GM12875 (cell line): ENCODE measurements around the gene MALAT1.
A peak's percentile ranks its signal among the peaks of the same experiment; 100 is the strongest.

Experiments
- H3K4me3 ChIP-seq: one replicate; pipeline ENCODE4 v1.5.1; 2011; ENCODE audit warnings: low read depth, low read length, control low read depth
- TF ChIP-seq, protein P1 (sequence below): IDR thresholded peaks from 2 replicates; pipeline ENCODE4 v1.5.1; 2011; ENCODE audit warnings: low read depth, mild to moderate bottlenecking, control low read depth, inconsistent platforms, low read length, moderate library complexity, borderline replicate concordance; ENCODE audit not compliant: insufficient read depth

The MALAT1 gene

DNA sequence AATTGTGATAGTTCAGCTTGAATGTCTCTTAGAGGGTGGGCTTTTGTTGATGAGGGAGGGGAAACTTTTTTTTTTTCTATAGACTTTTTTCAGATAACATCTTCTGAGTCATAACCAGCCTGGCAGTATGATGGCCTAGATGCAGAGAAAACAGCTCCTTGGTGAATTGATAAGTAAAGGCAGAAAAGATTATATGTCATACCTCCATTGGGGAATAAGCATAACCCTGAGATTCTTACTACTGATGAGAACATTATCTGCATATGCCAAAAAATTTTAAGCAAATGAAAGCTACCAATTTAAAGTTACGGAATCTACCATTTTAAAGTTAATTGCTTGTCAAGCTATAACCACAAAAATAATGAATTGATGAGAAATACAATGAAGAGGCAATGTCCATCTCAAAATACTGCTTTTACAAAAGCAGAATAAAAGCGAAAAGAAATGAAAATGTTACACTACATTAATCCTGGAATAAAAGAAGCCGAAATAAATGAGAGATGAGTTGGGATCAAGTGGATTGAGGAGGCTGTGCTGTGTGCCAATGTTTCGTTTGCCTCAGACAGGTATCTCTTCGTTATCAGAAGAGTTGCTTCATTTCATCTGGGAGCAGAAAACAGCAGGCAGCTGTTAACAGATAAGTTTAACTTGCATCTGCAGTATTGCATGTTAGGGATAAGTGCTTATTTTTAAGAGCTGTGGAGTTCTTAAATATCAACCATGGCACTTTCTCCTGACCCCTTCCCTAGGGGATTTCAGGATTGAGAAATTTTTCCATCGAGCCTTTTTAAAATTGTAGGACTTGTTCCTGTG, 3.9 kb downstream of the MALAT1 start:
- TF ChIP-seq, protein P1, sequence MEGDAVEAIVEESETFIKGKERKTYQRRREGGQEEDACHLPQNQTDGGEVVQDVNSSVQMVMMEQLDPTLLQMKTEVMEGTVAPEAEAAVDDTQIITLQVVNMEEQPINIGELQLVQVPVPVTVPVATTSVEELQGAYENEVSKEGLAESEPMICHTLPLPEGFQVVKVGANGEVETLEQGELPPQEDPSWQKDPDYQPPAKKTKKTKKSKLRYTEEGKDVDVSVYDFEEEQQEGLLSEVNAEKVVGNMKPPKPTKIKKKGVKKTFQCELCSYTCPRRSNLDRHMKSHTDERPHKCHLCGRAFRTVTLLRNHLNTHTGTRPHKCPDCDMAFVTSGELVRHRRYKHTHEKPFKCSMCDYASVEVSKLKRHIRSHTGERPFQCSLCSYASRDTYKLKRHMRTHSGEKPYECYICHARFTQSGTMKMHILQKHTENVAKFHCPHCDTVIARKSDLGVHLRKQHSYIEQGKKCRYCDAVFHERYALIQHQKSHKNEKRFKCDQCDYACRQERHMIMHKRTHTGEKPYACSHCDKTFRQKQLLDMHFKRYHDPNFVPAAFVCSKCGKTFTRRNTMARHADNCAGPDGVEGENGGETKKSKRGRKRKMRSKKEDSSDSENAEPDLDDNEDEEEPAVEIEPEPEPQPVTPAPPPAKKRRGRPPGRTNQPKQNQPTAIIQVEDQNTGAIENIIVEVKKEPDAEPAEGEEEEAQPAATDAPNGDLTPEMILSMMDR: no peak
- H3K4me3 ChIP-seq: peak overlapping the region; percentile 90

DNA sequence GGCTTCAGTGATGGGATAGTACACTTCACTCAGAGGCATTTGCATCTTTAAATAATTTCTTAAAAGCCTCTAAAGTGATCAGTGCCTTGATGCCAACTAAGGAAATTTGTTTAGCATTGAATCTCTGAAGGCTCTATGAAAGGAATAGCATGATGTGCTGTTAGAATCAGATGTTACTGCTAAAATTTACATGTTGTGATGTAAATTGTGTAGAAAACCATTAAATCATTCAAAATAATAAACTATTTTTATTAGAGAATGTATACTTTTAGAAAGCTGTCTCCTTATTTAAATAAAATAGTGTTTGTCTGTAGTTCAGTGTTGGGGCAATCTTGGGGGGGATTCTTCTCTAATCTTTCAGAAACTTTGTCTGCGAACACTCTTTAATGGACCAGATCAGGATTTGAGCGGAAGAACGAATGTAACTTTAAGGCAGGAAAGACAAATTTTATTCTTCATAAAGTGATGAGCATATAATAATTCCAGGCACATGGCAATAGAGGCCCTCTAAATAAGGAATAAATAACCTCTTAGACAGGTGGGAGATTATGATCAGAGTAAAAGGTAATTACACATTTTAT, 4.6 kb downstream of the MALAT1 start:
- H3K4me3 ChIP-seq: peak overlapping the region; percentile 90
- TF ChIP-seq, protein P1: no peak

DNA sequence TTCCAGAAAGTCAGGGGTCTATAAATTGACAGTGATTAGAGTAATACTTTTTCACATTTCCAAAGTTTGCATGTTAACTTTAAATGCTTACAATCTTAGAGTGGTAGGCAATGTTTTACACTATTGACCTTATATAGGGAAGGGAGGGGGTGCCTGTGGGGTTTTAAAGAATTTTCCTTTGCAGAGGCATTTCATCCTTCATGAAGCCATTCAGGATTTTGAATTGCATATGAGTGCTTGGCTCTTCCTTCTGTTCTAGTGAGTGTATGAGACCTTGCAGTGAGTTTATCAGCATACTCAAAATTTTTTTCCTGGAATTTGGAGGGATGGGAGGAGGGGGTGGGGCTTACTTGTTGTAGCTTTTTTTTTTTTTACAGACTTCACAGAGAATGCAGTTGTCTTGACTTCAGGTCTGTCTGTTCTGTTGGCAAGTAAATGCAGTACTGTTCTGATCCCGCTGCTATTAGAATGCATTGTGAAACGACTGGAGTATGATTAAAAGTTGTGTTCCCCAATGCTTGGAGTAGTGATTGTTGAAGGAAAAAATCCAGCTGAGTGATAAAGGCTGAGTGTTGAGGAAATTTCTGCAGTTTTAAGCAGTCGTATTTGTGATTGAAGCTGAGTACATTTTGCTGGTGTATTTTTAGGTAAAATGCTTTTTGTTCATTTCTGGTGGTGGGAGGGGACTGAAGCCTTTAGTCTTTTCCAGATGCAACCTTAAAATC, 5.3 kb downstream of the MALAT1 start:
- peak overlapping the region; percentile 90 for H3K4me3 ChIP-seq
- TF ChIP-seq, protein P1: no peak

DNA sequence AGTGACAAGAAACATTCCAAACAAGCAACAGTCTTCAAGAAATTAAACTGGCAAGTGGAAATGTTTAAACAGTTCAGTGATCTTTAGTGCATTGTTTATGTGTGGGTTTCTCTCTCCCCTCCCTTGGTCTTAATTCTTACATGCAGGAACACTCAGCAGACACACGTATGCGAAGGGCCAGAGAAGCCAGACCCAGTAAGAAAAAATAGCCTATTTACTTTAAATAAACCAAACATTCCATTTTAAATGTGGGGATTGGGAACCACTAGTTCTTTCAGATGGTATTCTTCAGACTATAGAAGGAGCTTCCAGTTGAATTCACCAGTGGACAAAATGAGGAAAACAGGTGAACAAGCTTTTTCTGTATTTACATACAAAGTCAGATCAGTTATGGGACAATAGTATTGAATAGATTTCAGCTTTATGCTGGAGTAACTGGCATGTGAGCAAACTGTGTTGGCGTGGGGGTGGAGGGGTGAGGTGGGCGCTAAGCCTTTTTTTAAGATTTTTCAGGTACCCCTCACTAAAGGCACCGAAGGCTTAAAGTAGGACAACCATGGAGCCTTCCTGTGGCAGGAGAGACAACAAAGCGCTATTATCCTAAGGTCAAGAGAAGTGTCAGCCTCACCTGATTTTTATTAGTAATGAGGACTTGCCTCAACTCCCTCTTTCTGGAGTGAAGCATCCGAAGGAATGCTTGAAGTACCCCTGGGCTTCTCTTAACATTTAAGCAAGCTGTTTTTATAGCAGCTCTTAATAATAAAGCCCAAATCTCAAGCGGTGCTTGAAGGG, 6.0 kb downstream of the MALAT1 start:
- peak overlapping the region; percentile 90 for H3K4me3 ChIP-seq
- TF ChIP-seq, protein P1: no peak

DNA sequence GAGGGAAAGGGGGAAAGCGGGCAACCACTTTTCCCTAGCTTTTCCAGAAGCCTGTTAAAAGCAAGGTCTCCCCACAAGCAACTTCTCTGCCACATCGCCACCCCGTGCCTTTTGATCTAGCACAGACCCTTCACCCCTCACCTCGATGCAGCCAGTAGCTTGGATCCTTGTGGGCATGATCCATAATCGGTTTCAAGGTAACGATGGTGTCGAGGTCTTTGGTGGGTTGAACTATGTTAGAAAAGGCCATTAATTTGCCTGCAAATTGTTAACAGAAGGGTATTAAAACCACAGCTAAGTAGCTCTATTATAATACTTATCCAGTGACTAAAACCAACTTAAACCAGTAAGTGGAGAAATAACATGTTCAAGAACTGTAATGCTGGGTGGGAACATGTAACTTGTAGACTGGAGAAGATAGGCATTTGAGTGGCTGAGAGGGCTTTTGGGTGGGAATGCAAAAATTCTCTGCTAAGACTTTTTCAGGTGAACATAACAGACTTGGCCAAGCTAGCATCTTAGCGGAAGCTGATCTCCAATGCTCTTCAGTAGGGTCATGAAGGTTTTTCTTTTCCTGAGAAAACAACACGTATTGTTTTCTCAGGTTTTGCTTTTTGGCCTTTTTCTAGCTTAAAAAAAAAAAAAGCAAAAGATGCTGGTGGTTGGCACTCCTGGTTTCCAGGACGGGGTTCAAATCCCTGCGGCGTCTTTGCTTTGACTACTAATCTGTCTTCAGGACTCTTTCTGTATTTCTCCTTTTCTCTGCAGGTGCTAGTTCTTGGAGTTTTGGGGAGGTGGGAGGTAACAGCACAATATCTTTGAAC, 6.8 kb downstream of the MALAT1 start:
- TF ChIP-seq, protein P1: no peak
- H3K4me3 ChIP-seq: peak overlapping the region; percentile 50

DNA sequence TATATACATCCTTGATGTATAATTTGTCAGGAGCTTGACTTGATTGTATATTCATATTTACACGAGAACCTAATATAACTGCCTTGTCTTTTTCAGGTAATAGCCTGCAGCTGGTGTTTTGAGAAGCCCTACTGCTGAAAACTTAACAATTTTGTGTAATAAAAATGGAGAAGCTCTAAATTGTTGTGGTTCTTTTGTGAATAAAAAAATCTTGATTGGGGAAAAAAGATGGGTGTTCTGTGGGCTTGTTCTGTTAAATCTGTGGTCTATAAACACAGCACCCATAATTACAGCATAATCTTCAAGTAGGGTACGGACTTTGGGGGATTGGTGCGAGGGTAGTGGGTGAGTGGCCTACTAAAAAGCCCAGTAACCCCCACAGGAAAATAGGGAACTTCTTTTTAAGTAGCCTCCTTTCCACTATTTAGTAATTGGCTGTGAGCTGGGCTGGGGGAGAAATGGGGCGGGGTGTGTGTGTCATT, 7.5 kb downstream of the MALAT1 start:
- TF ChIP-seq, protein P1: no peak

More for the DNA sequence above, 7.5 kb downstream of the MALAT1 start:
- H3K4me3 ChIP-seq: peak overlapping the region; percentile 6
